Ovary (tissue), 9 donors: ENCODE results near the gene LSAMP. TPM values are rescaled to one million over a fixed set of nuclear protein-coding genes. Genes with fewer than 3 reads are reported as not detected.

ENCODE experiments used
- DNase-seq, 5 donors: peaks; one replicate each; pipeline ENCODE4 v3.0.0-alpha.2; 2019 to 2020
- H3K27ac ChIP-seq, 2 donors: fragments of 200-600 bp; one replicate each; pipeline versions ENCODE4 v1.5.1 to v1.8.0; 2019 to 2022
- H3K27me3 ChIP-seq: fragments of 200-600 bp; one replicate; pipeline ENCODE4 v1.8.0; 2022
- H3K36me3 ChIP-seq: fragments of 200-600 bp; sonication (generic); one replicate; pipeline ENCODE4 v1.5.1; 2019
- H3K4me1 ChIP-seq: one replicate; pipeline ENCODE4 v1.8.1; 2013; ENCODE audit warnings: mild to moderate bottlenecking, moderate library complexity; ENCODE audit not compliant: insufficient read depth
- H3K4me3 ChIP-seq: fragments of 200-600 bp; sonication (generic); one replicate; pipeline ENCODE4 v1.5.1; 2017
- H3K9me3 ChIP-seq, 2 donors: fragments of 200-600 bp in 1 of 2; sonication (generic) in 1 of 2; one replicate each; pipeline versions ENCODE4 v1.5.1 to v1.8.1; 2013 to 2019; ENCODE audit warnings: mild to moderate bottlenecking in 1 of 2, moderate library complexity in 1 of 2
- EP300 ChIP-seq: sonication (generic); formaldehyde crosslinking; IDR thresholded peaks from one replicate; pipeline ENCODE4 v1.6.1; 2017; ENCODE audit warnings: antibody characterized with exemption
- POLR2A ChIP-seq: fragments of 450-650 bp; IDR thresholded peaks from one replicate; pipeline ENCODE4 v1.6.1; 2017; ENCODE audit warnings: antibody characterized with exemption, mild to moderate bottlenecking, moderate library complexity
- WGBS, 3 donors: extraction: QIAGEN DNeasy Blood & Tissue Kit in 1 of 3; methylation state at CpG; one replicate each; pipeline versions ENCODE4 v1.1.5 to v1.1.7; 2013 to 2017; 5-methylcytosine and 5-hydroxymethylcytosine counted together
- intact Hi-C, 4 donors: fragments of 100-400 bp; cut with DNase I; formaldehyde crosslinking; loops; one replicate each; pipeline versions ENCODE4 v1.11.0 to v1.15.1; 2022 to 2023
- polyA plus RNA-seq, 2 donors: library from polyadenylated mRNA; stranded (reverse); fragments of 200-250 nt in 1 of 2; fragments of 350-450 nt in 1 of 2; fragmentation: Illumina TruSeq in 1 of 2; extraction: RNeasy Lipid Tissue Mini Kit (QIAGEN cat#74804) in 1 of 2; gene quantifications; one replicate each; pipeline ENCODE4 v1.2.3, GENCODE V29; 2013 to 2014
- total RNA-seq, 7 donors: library from RNA; depleted of rRNA in 2 of 7; stranded (reverse); fragments of >200 nt in 2 of 7; fragmentation: NEBNext Ultra II Directional in 3 of 7; extraction: Animal tissue kit (Norgen Biotek cat#: 25700) in 3 of 7; gene quantifications; one replicate each; pipeline versions ENCODE4 v1.1.0 to v1.2.4, GENCODE V29; 2016 to 2023
- TF ChIP-seq, protein P1 (sequence below), 3 donors: fragments of 450-650 bp in 2 of 3; fragments of 200-600 bp in 1 of 3; IDR thresholded peaks; one replicate each; pipeline versions ENCODE4 v1.5.1 to v1.8.0; 2016 to 2022; ENCODE audit warnings: antibody characterized with exemption in 3 of 3, mild to moderate bottlenecking in 1 of 3
- donor health status: DM: no; HTN: no; CAD: no; lungs with moderate emphysema.
- donor health status: DM: no; HTN: no; CAD: no.
- donor health status: Bipolar disorder and iron deficiency.
- donor health status: DM: yes; HTN: yes; CAD: no.
- donor health status: DM: no; HTN: no; CAD: no.
- donor health status: DM: yes; HTN: yes; CAD: no.

LSAMP gene
- total and polyA plus RNA-seq, 9 donors: 1.1 to 13.0 (median 5.4) TPM

DNA sequence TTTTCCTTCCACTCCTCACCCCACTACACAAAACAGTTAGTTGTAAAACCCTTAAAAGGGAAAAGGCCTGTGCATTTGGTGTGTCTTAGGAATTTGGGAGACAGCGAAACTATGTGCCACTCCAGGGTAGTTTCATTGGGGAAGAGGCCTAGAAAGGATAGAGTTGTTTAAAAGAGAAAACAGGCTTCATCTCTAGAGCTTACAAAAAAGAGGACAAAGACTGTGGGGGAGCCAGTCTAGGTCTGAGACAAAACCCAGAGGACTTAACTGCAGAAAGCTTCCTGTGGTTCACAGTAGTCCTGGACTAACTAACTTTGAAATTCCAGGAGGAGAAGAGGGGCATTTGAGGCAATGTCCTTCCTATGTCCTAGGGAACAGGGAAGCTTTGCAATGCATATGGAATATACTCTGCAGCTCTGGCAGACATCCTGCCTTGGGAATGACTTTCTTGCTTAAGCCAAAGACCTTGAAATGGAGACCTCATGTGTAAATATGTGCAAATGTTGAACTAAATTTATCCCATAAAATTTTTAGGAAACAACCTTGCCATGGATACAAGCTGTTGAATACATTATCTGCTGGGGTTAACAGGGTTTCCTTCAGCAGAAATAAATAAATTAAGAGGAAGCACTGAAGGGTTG lies 159.4 kb downstream of the LSAMP start:
- H3K27me3 ChIP-seq: no peaks in the 10 kb centered on the region
- intact Hi-C loops: no loop called here
- WGBS, 3 donors: 89 to 93% (median 91%) methylated on average over 1 of the region's 1 CpG
- no peak for DNase-seq
- no peaks in the 10 kb centered on the region for H3K9me3 ChIP-seq
- no peak overlapping the region for H3K4me3 ChIP-seq
- H3K27ac ChIP-seq: no peak overlapping the region
- no peak for TF ChIP-seq POLR2A
- TF ChIP-seq EP300: no peak
- TF ChIP-seq, protein P1, sequence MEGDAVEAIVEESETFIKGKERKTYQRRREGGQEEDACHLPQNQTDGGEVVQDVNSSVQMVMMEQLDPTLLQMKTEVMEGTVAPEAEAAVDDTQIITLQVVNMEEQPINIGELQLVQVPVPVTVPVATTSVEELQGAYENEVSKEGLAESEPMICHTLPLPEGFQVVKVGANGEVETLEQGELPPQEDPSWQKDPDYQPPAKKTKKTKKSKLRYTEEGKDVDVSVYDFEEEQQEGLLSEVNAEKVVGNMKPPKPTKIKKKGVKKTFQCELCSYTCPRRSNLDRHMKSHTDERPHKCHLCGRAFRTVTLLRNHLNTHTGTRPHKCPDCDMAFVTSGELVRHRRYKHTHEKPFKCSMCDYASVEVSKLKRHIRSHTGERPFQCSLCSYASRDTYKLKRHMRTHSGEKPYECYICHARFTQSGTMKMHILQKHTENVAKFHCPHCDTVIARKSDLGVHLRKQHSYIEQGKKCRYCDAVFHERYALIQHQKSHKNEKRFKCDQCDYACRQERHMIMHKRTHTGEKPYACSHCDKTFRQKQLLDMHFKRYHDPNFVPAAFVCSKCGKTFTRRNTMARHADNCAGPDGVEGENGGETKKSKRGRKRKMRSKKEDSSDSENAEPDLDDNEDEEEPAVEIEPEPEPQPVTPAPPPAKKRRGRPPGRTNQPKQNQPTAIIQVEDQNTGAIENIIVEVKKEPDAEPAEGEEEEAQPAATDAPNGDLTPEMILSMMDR (IDR thresholded peaks at IDR 0.05): no peak
- peaks cover 3% of the 10 kb centered on the region for H3K4me1 ChIP-seq
- no peaks in the 10 kb centered on the region for H3K36me3 ChIP-seq

DNA sequence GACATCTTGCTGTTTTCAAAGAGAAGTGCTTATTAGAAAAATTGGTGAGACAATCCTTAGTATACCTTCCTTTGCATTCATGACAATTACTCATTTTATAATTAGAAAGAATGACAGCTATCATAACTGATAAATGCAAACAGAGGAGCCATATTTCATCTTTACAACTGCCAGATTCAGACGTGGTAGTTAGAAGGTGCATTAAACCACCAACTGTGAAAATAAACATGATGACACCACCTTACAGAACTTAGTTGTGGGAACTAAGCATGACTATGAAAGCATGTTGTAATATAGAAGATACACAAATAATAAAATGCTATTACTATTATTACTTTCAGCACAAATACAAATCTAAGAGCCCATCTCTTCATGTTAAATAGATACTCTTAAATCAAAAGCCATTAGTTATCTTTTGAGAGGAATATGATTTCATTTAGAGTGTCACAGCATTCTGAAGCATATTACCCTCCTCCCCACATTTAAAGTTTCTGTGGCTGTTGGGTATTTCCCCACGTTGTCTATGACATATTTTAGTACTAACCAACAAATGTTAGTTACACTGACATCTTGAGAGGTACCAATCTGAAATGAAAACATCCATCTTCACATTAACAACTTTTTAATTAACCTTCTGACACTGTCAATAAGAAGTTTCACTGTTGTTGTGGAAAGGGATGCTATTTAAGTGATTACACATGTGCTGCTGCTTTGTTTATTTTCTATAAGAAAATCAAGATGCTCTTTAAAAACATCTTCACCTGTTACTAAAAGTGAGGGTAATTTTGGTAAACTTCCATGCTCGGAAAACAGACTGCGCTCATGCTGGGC lies 163.8 kb downstream of the LSAMP start:
- Histone ChIP-seq H3K4me1 (peaks cover 2% of the 10 kb centered on the region), H3K27me3 (no peaks in the 10 kb centered on the region), H3K4me3 (no peak overlapping the region), H3K9me3 (no peaks in the 10 kb centered on the region), H3K27ac (no peak overlapping the region), H3K36me3 (no peaks in the 10 kb centered on the region)
- intact Hi-C loops: no loop called here
- no peak for DNase-seq
- TF ChIP-seq POLR2A: no peak
- TF ChIP-seq, protein P1 (IDR thresholded peaks at IDR 0.05): no peak
- TF ChIP-seq EP300: no peak
- WGBS, 3 donors: 75 to 81% (median 78%) methylated on average over 4 of the region's 4 CpGs

DNA sequence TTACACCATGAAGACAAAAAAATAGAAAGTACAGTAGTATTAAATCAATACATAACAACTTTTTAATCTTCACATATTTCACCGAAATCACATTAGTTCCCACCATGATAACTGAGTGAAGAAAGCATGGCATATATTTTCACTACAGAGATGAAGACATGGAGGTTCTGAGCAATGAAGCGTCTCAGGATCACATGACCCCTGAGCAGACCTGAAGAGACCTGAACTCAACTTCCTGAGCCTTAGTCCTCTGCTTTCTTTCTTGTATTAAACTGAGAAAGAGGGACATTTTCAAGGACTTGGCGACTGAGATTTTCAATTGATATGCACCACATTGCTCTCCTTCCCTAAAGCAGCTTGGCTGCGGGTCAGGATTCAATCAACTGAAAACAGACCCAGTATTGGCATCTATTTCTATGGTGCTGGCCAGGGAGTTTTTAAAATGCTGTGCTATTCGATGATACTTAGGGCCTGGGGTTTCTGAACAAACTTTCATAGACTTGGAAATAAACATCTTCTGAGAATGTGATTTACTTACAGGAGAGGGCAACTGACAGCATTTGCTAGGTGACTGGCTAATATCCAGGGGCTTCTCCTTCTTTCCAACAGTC lies 165.1 kb downstream of the LSAMP start:
- Histone ChIP-seq H3K27ac (no peak overlapping the region), H3K9me3 (no peaks in the 10 kb centered on the region), H3K4me3 (no peak overlapping the region), H3K4me1 (no peaks in the 10 kb centered on the region), H3K36me3 (no peaks in the 10 kb centered on the region), H3K27me3 (no peaks in the 10 kb centered on the region)
- WGBS, 3 donors: 63 to 71% (median 65%) methylated on average over 5 of the region's 5 CpGs
- DNase-seq: no peak
- intact Hi-C loops: no loop called here
- TF ChIP-seq POLR2A: no peak
- no peak for TF ChIP-seq EP300
- TF ChIP-seq, protein P1 (IDR thresholded peaks at IDR 0.05): no peak

DNA sequence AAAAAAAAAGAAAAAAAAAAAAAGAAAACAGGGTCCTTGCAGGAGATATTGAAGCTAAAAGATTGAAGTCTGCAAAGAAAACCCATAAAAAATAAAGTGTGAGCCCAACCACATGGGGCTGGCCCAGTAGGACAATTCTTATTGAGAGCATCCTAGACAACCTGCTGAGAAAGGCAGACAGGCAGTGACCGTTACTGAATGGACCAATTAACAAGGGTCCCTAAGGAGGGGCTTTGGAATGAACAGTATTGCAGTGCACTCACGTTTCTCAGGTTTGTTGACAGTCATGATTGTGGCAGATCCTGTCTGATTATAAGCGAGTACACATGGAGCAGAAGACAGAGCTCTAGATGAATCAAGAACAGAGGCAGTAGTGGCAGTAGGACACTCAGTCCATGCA lies 168.6 kb downstream of the LSAMP start:
- no peaks in the 10 kb centered on the region for H3K27me3 ChIP-seq

More for the DNA sequence above, 168.6 kb downstream of the LSAMP start:
- WGBS, 3 donors: 84 to 88% (median 86%) methylated on average over 3 of the region's 3 CpGs
- no peak for DNase-seq
- H3K27ac ChIP-seq: no peak overlapping the region
- no peak overlapping the region for H3K4me3 ChIP-seq
- intact Hi-C loops: no loop called here
- H3K9me3 ChIP-seq: no peaks in the 10 kb centered on the region
- no peaks in the 10 kb centered on the region for H3K36me3 ChIP-seq
- no peaks in the 10 kb centered on the region for H3K4me1 ChIP-seq
- TF ChIP-seq EP300 (no peak), POLR2A (no peak)
- TF ChIP-seq, protein P1 (IDR thresholded peaks at IDR 0.05): no peak
